ENCODE measurements around the gene IRS2. TPM values are rescaled to one million over a fixed set of nuclear protein-coding genes. Genes with fewer than 3 reads are reported as not detected.

The IRS2 gene
- total RNA-seq, 4 donors from 2014 or later = 5.0 to 24.6 (median 7.5) TPM

- H3K4me3 ChIP-seq = no peak overlapping the region
- TF ChIP-seq CTCF (IDR thresholded peaks at IDR 0.05) (no peak), POLR2A (IDR thresholded peaks at IDR 0.05) (no peak)
- peaks cover 0 to 10% (median 0%) of the 10 kb centered on the region in 4 donors for H3K27me3 ChIP-seq
- intact Hi-C loops (cut with DNase I) = no loop called here
- WGBS, 2 donors = 16 to 30% methylated on average over 3 of the region's 3 CpGs
- no peaks in the 10 kb centered on the region for H3K9me3 ChIP-seq
- no peak for DNase-seq
- no peaks in the 10 kb centered on the region for H3K36me3 ChIP-seq
- H3K4me1 ChIP-seq = peaks cover 0 to 6% (median 0%) of the 10 kb centered on the region in 3 donors
- no peak overlapping the region for H3K27ac ChIP-seq
These were observed 34.7 kb upstream of the IRS2 start for GRCh38 chr13:109821103-109821502.

GRCh38 chr13:109819874-109820273, 33.5 kb upstream of the IRS2 start:
- 48 to 66% methylated on average over 5 of the region's 6 CpGs for WGBS, 2 donors
- intact Hi-C loops (cut with DNase I) = no loop called here

GRCh38 chr13:109818886-109819285, 32.5 kb upstream of the IRS2 start:
- whole genome bisulfite sequencing, 2 donors = 69 to 70% methylated on average over 5 of the region's 5 CpGs
- TF ChIP-seq CTCF (IDR thresholded peaks at IDR 0.05) (no peak), POLR2A (IDR thresholded peaks at IDR 0.05) (no peak)
- intact Hi-C loops (cut with DNase I) = no loop called here
- Histone ChIP-seq H3K4me1 (peaks cover 0 to 6% (median 0%) of the 10 kb centered on the region in 3 donors), H3K36me3 (no peaks in the 10 kb centered on the region), H3K27ac (no peak overlapping the region), H3K4me3 (no peak overlapping the region), H3K9me3 (no peaks in the 10 kb centered on the region), H3K27me3 (peaks cover 0 to 10% (median 0%) of the 10 kb centered on the region in 4 donors)
- no peak for DNase-seq

More at GRCh38 chr13:109819874-109820273, 33.5 kb upstream of the IRS2 start:
- H3K9me3 ChIP-seq = no peaks in the 10 kb centered on the region
- peaks cover 0 to 10% (median 0%) of the 10 kb centered on the region in 4 donors for H3K27me3 ChIP-seq
- no peak overlapping the region for H3K4me3 ChIP-seq
- peaks cover 0 to 6% (median 0%) of the 10 kb centered on the region in 3 donors for H3K4me1 ChIP-seq
- no peak overlapping the region for H3K27ac ChIP-seq
- DNase-seq = no peak
- TF ChIP-seq POLR2A (IDR thresholded peaks at IDR 0.05) (no peak), CTCF (IDR thresholded peaks at IDR 0.05) (no peak)
- H3K36me3 ChIP-seq = no peaks in the 10 kb centered on the region

GRCh38 chr13:109817591-109818535, 31.5 kb upstream of the IRS2 start:
- H3K27ac ChIP-seq = no peak overlapping the region
- peaks cover 0 to 6% (median 0%) of the 10 kb centered on the region in 3 donors for H3K4me1 ChIP-seq
- no peaks in the 10 kb centered on the region for H3K9me3 ChIP-seq
- H3K27me3 ChIP-seq = peaks cover 0 to 10% (median 0%) of the 10 kb centered on the region in 4 donors
- DNase-seq = no peak
- TF ChIP-seq CTCF (IDR thresholded peaks at IDR 0.05) (no peak), POLR2A (IDR thresholded peaks at IDR 0.05) (no peak)
- intact Hi-C loops (cut with DNase I) = no loop called here
- H3K36me3 ChIP-seq = no peaks in the 10 kb centered on the region
- no peak overlapping the region for H3K4me3 ChIP-seq
- WGBS, 2 donors = 55 to 68% methylated on average over 7 of the region's 9 CpGs

GRCh38 chr13:109816808-109817203, 30.4 kb upstream of the IRS2 start:
- intact Hi-C loops (cut with DNase I) = no loop called here
- H3K27me3 ChIP-seq = peaks cover 0 to 10% (median 0%) of the 10 kb centered on the region in 4 donors

More at GRCh38 chr13:109816808-109817203, 30.4 kb upstream of the IRS2 start:
- Histone ChIP-seq H3K4me1 (peaks cover 0 to 6% (median 0%) of the 10 kb centered on the region in 3 donors), H3K9me3 (no peaks in the 10 kb centered on the region), H3K27ac (no peak overlapping the region), H3K36me3 (no peaks in the 10 kb centered on the region), H3K4me3 (no peak overlapping the region)
- DNase-seq = no peak
- WGBS, 2 donors = 68 to 79% methylated on average over 4 of the region's 4 CpGs
- no peak for TF ChIP-seq CTCF (IDR thresholded peaks at IDR 0.05)
- TF ChIP-seq POLR2A (IDR thresholded peaks at IDR 0.05) = no peak
